ENCODE results near the gene GABPB2. TPM values are rescaled to one million over a fixed set of nuclear protein-coding genes. Genes with fewer than 3 reads are reported as not detected.

Gene GABPB2

GRCh38 chr1:151167116-151167515 lies 96.6 kb downstream of the GABPB2 start:
- no peak overlapping the region for H2AFZ ChIP-seq (ENCODE audit: low read depth, low read length)
- H2BK15ac ChIP-seq (ENCODE audit: low read depth, poor library complexity, severe bottlenecking) = no peak overlapping the region
- peaks cover 6% of the 10 kb centered on the region for H3K4me1 ChIP-seq (ENCODE audit: control insufficient read depth, insufficient read depth, low read depth, low read length)
- no peak overlapping the region for H3K27ac ChIP-seq (ENCODE audit: low read length, poor library complexity, severe bottlenecking)
- no peak for DNase-seq
- H3K9ac ChIP-seq (ENCODE audit: low read length) = peak overlapping the region; percentile 92
- peaks cover 28 to 42% of the 10 kb centered on the region in 2 experiments for H3K36me3 ChIP-seq (ENCODE audit: control insufficient read depth in 1 of 2, insufficient read depth in 2 of 2, low read depth in 1 of 2, low read length in 2 of 2)
- no peaks in the 10 kb centered on the region for H3K9me3 ChIP-seq (ENCODE audit: control insufficient read depth, low read length)
- no peak overlapping the region for H4K8ac ChIP-seq (ENCODE audit: low read length)
- H3K23ac ChIP-seq (ENCODE audit: low read length in 2 of 2) = no peak overlapping the region
- 95% methylated on average over 6 of the region's 6 CpGs for WGBS
- peak overlapping the region in 1 of 2 experiments; percentile 84 for H3K4me3 ChIP-seq (ENCODE audit: insufficient read depth in 1 of 2, low read depth in 1 of 2, low read length in 2 of 2)
- no peak overlapping the region for H2BK12ac ChIP-seq (ENCODE audit: low read length in 2 of 2)
- no peak overlapping the region for H3K18ac ChIP-seq (ENCODE audit: low read depth in 1 of 2, low read length in 2 of 2)
- H4K91ac ChIP-seq (ENCODE audit: low read length) = no peak overlapping the region
- no peak overlapping the region for H2AK5ac ChIP-seq (ENCODE audit: low read length, severe bottlenecking)
- no peak overlapping the region for H3K4ac ChIP-seq (ENCODE audit: low read depth in 1 of 2, low read length in 2 of 2)
- peak overlapping the region; percentile 60 for H3K4me2 ChIP-seq (ENCODE audit: low read length, poor library complexity, severe bottlenecking)
- H3K27me3 ChIP-seq (ENCODE audit: control insufficient read depth in 1 of 2, insufficient read depth in 1 of 2, low read length in 2 of 2) = no peaks in the 10 kb centered on the region
- peaks cover 11% of the 10 kb centered on the region for H3K79me1 ChIP-seq (replicated peaks; ENCODE audit: low read length, poor library complexity, severe bottlenecking)
- H2BK5ac ChIP-seq (ENCODE audit: low read depth, low read length, poor library complexity, severe bottlenecking) = no peak overlapping the region
- no peak overlapping the region for H2BK120ac ChIP-seq (ENCODE audit: low read depth, low read length)
- no peak overlapping the region for H3K14ac ChIP-seq (ENCODE audit: low read length in 2 of 2)

DNA sequence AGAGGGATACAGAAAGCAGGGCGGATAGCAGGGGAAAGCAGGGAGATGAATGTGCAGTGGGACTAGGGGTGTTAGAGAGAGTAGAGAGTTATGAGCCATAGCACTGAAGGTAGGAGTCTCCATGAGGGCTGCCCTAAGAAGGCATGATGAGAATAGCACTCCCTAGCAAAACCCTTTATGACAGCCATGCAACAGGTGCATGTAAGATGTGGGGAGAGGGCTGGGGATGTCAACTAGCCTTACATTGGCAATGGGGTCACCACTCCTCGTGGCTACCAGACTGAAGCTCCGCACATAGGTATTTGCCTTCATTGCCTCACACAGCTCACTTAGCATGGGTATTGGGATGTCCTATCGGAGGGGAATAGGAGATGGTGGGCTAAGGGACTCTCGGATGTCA lies 100.6 kb downstream of the GABPB2 start:
- no peak overlapping the region for H3K4me2 ChIP-seq (ENCODE audit: low read length, poor library complexity, severe bottlenecking)
- H2BK120ac ChIP-seq (ENCODE audit: low read depth, low read length) = no peak overlapping the region
- no peak for DNase-seq
- H3K18ac ChIP-seq (ENCODE audit: low read depth in 1 of 2, low read length in 2 of 2) = no peak overlapping the region
- 95% methylated on average over 2 of the region's 5 CpGs for WGBS
- H3K27me3 ChIP-seq (ENCODE audit: control insufficient read depth in 1 of 2, insufficient read depth in 1 of 2, low read length in 2 of 2) = no peaks in the 10 kb centered on the region
- H2AFZ ChIP-seq (ENCODE audit: low read depth, low read length) = no peak overlapping the region
- no peak overlapping the region for H3K14ac ChIP-seq (ENCODE audit: low read length in 2 of 2)
- H3K4me3 ChIP-seq (ENCODE audit: insufficient read depth in 1 of 2, low read depth in 1 of 2, low read length in 2 of 2) = no peak overlapping the region
- no peak overlapping the region for H2BK5ac ChIP-seq (ENCODE audit: low read depth, low read length, poor library complexity, severe bottlenecking)
- H3K27ac ChIP-seq (ENCODE audit: low read length, poor library complexity, severe bottlenecking) = no peak overlapping the region
- no peak overlapping the region for H3K4ac ChIP-seq (ENCODE audit: low read depth in 1 of 2, low read length in 2 of 2)
- peaks cover 6% of the 10 kb centered on the region for H3K4me1 ChIP-seq (ENCODE audit: control insufficient read depth, insufficient read depth, low read depth, low read length)
- H2BK15ac ChIP-seq (ENCODE audit: low read depth, poor library complexity, severe bottlenecking) = no peak overlapping the region
- no peaks in the 10 kb centered on the region for H3K9me3 ChIP-seq (ENCODE audit: control insufficient read depth, low read length)
- H4K8ac ChIP-seq (ENCODE audit: low read length) = no peak overlapping the region
- H2AK5ac ChIP-seq (ENCODE audit: low read length, severe bottlenecking) = no peak overlapping the region
- H4K91ac ChIP-seq (ENCODE audit: low read length) = no peak overlapping the region
- H3K79me1 ChIP-seq (replicated peaks; ENCODE audit: low read length, poor library complexity, severe bottlenecking) = peaks cover 8% of the 10 kb centered on the region
- no peak overlapping the region for H3K9ac ChIP-seq (ENCODE audit: low read length)
- no peak overlapping the region for H3K23ac ChIP-seq (ENCODE audit: low read length in 2 of 2)
- no peak overlapping the region for H2BK12ac ChIP-seq (ENCODE audit: low read length in 2 of 2)
- peaks cover 48 to 65% of the 10 kb centered on the region in 2 experiments for H3K36me3 ChIP-seq (ENCODE audit: control insufficient read depth in 1 of 2, insufficient read depth in 2 of 2, low read depth in 1 of 2, low read length in 2 of 2)

Small RNAs within 50 kb of the gene (small RNA-seq; reads per million reads assigned to genes)
- not detected for gene RNU6-884P (ENCODE audit: low read depth)

Data from mesenchymal stem cell (in vitro differentiated cells and primary cell).